HepG2 (cell line): ENCODE data around the gene FGFR2. TPM values are rescaled to one million over a fixed set of nuclear protein-coding genes. Genes with fewer than 3 reads are reported as not detected.

Experiments
- ATAC-seq: fragments of 200-7000 bp; cut with Tn5 transposase; 3 replicates; pipeline ENCODE4 v1.9.1; 2020; ENCODE audit warnings: mild to moderate bottlenecking, moderate library complexity
- BruUV-seq: library from RNA; stranded (reverse); fragments of 400-500 nt; replicated peaks from 2 replicates; lab custom pipeline; 2021; lab: Mats Ljungman, UMichigan
- CTCF ChIA-PET: fragments of 300-600 bp; formaldehyde crosslinking; extraction: SDS; loops from one replicate; lab custom pipeline; 2021; ENCODE audit warnings: low total read pairs, inconsistent platforms, low intra/inter-chr PET ratio; lab: Yijun Ruan, JAX
- POLR2A ChIA-PET: fragments of 350-600 bp; sonication (Branson Sonifier 250); formaldehyde crosslinking; loops from one replicate; lab custom pipeline; 2020; ENCODE audit warnings: antibody characterized with exemption, inconsistent platforms; lab: Yijun Ruan, JAX
- DNase-seq: peaks from one replicate; pipeline ENCODE4 v3.0.0-alpha.2; 2015; ENCODE audit warnings: low spot score
- FAIRE-seq: peaks from 3 replicates; lab custom pipeline; 2011; peaks lifted over from hg19 to GRCh38; lab: Jason Lieb, UNC
- H2AFZ ChIP-seq: one replicate; pipeline ENCODE4 v1.6.1; 2011; ENCODE audit warnings: low read length, inconsistent platforms
- H3K27ac ChIP-seq: fragments of 300-600 bp; 3 replicates; pipeline ENCODE4 v1.8.0; 2011; ENCODE audit warnings: mixed run types, mild to moderate bottlenecking, mixed read lengths, low read length, inconsistent platforms; ENCODE audit not compliant: insufficient read depth; ENCODE audit errors: extremely low read length
- H3K27me3 ChIP-seq, 2 experiments: fragments of 200-600 bp in 1 of 2; 2 replicates in 1 of 2; 3 replicates in 1 of 2; pipeline versions ENCODE4 v1.6.0 to v1.8.0; 2011; ENCODE audit warnings: low read length in 2 of 2, mild to moderate bottlenecking in 2 of 2, moderate library complexity in 2 of 2, inconsistent platforms in 1 of 2; ENCODE audit not compliant: insufficient read depth in 2 of 2, control insufficient read depth in 1 of 2
- H3K36me3 ChIP-seq, 2 experiments: fragments of 200-600 bp in 1 of 2; replicated peaks in 1 of 2; 2 replicates in 1 of 2; 3 replicates in 1 of 2; pipeline versions ENCODE4 v1.5.1 to v1.8.0; 2011; ENCODE audit warnings: low read length in 2 of 2, inconsistent platforms in 1 of 2; ENCODE audit not compliant: insufficient read depth in 2 of 2, control insufficient read depth in 1 of 2
- H3K4me1 ChIP-seq: 2 replicates; pipeline ENCODE4 v1.5.1; 2012; ENCODE audit warnings: low read length, inconsistent platforms; ENCODE audit not compliant: insufficient read depth
- H3K4me2 ChIP-seq: 2 replicates; pipeline ENCODE4 v1.6.0; 2011; ENCODE audit warnings: low read depth, low read length, inconsistent platforms
- H3K4me3 ChIP-seq, 3 experiments: fragments of 200-600 bp in 1 of 3; sonication (generic), shearing (Covaris generic) in 1 of 3; replicated peaks in 1 of 3; 2 replicates each; pipeline ENCODE4 v1.5.1; 2011 to 2016; ENCODE audit warnings: low read length in 3 of 3, inconsistent platforms in 2 of 3, low read depth in 2 of 3, mild to moderate bottlenecking in 2 of 3, control low read depth in 1 of 3, mixed read lengths in 1 of 3; ENCODE audit not compliant: insufficient read depth in 1 of 3
- H3K79me2 ChIP-seq: one replicate; pipeline ENCODE4 v1.6.1; 2011; ENCODE audit warnings: low read length, inconsistent platforms; ENCODE audit not compliant: insufficient read depth
- H3K9ac ChIP-seq: 2 replicates; pipeline ENCODE4 v1.6.0; 2011; ENCODE audit warnings: mild to moderate bottlenecking, low read depth, low read length, inconsistent platforms; ENCODE audit not compliant: insufficient read depth
- H3K9me3 ChIP-seq: 2 replicates; pipeline ENCODE4 v1.5.1; 2012; ENCODE audit warnings: mild to moderate bottlenecking, low read length
- H4K20me1 ChIP-seq: 2 replicates; pipeline ENCODE4 v1.6.0; 2011; ENCODE audit warnings: inconsistent platforms, mild to moderate bottlenecking, low read length, moderate library complexity; ENCODE audit not compliant: insufficient read depth
- AHR ChIP-seq: IDR thresholded peaks from 2 replicates; pipeline ENCODE4 v1.6.1; 2018; ENCODE audit warnings: missing genetic modification reagents, missing compliant biosample characterization
- CAMTA2 ChIP-seq: sonication (generic); formaldehyde crosslinking; IDR thresholded peaks from 2 replicates; pipeline ENCODE4 v1.4.0; 2020; ENCODE audit warnings: mild to moderate bottlenecking, missing genetic modification reagents, borderline replicate concordance
- CEBPB ChIP-seq: IDR thresholded peaks from 2 replicates; pipeline ENCODE4 v1.6.1; 2011; ENCODE audit warnings: low read depth, low read length, improper control_type of control experiment, borderline replicate concordance
- PAX8 ChIP-seq: sonication (generic); formaldehyde crosslinking; IDR thresholded peaks from 2 replicates; pipeline ENCODE4 v1.8.0; 2022; ENCODE audit warnings: mild to moderate bottlenecking, missing genetic modification reagents, borderline replicate concordance
- PRPF4 ChIP-seq: fragments of 200-400 bp; formaldehyde crosslinking; IDR thresholded peaks from 2 replicates; pipeline ENCODE4 v1.6.1; 2016; ENCODE audit warnings: low read length, low read depth; ENCODE audit not compliant: poor library complexity, severe bottlenecking
- REST ChIP-seq, 2 experiments: IDR thresholded peaks; 2 replicates each; pipeline ENCODE4 v1.6.1; 2011 to 2012; ENCODE audit warnings: low read length in 2 of 2, borderline replicate concordance in 1 of 2, low read depth in 1 of 2, mild to moderate bottlenecking in 1 of 2, moderate library complexity in 1 of 2
- ZNF546 ChIP-seq: sonication (generic); formaldehyde crosslinking; conservative IDR thresholded peaks from 2 replicates; pipeline ENCODE4 v1.8.1; 2023; ENCODE audit warnings: mild to moderate bottlenecking, missing genetic modification reagents
- ZSCAN9 ChIP-seq: IDR thresholded peaks from 2 replicates; pipeline ENCODE4 v1.6.1; 2016; ENCODE audit warnings: borderline replicate concordance
- WGBS: methylation state at CpG from one replicate; pipeline ENCODE4 v1.1.6; 2017; ENCODE audit warnings: low lambda C conversion rate; 5-methylcytosine and 5-hydroxymethylcytosine counted together
- in situ Hi-C: cut with HindIII; loops from 2 replicates; pipeline ENCODE4 v1.10.0; 2017; ENCODE audit warnings: low pct_unique_long_range_greater_than_20kb; ENCODE audit not compliant: extremely low pct_ligation_motif_present
- intact Hi-C: fragments of 100-400 bp; cut with micrococcal nuclease; formaldehyde crosslinking; loops from one replicate; pipeline ENCODE4 v1.10.0; 2022; ENCODE audit not compliant: unreplicated experiment
- polyA plus RNA-seq, 8 experiments: library from polyadenylated mRNA; depleted of rRNA in 3 of 8; stranded (reverse) in 7 of 8; unstranded in 1 of 8; fragments of >200 nt; fragmentation: Illumina TruSeq in 4 of 8; extraction: Trizol in 4 of 8; gene quantifications; 2 replicates each; pipeline versions ENCODE4 v1.2.1 to v1.2.3, GENCODE V29; 2011 to 2016; ENCODE audit warnings: low read depth in 4 of 8, missing spikeins in 1 of 8, mixed read lengths in 1 of 8; ENCODE audit not compliant: insufficient read depth in 1 of 8
- total RNA-seq, 5 experiments: library from RNA; depleted of rRNA; stranded (reverse); fragments of >200 nt; fragmentation: Illumina TruSeq; extraction: Trizol; gene quantifications; 2 replicates each; pipeline ENCODE4 v1.2.3, GENCODE V29; 2016; ENCODE audit warnings: low read depth in 1 of 5
- TF ChIP-seq, protein P1 (sequence below): sonication (generic); formaldehyde crosslinking; IDR thresholded peaks from 2 replicates; pipeline ENCODE4 v1.5.1; 2020; ENCODE audit warnings: missing genetic modification reagents, mild to moderate bottlenecking, borderline replicate concordance

Gene FGFR2
- total and polyA plus RNA-seq, 2 of the 13 experiments (the other 11 are each of a cell fraction or from before 2014, with no cell fraction given) = 1.6 to 2.6 TPM

- no peak overlapping the region for H3K27ac ChIP-seq
- H3K9me3 ChIP-seq = no peaks in the 10 kb centered on the region
- no peaks in the 10 kb centered on the region for H3K4me1 ChIP-seq
- ChIA-PET CTCF (no interaction called here), POLR2A (no interaction called here)
- H3K4me2 ChIP-seq = no peak overlapping the region
- TF ChIP-seq PRPF4 (no peak), PAX8 (no peak), CEBPB (no peak), ZNF546 (no peak), AHR (CRISPR knock-in tag) (no peak), ZSCAN9 (CRISPR knock-in tag) (no peak), REST (IDR thresholded peaks at IDR 0.05; ENCODE audit: borderline replicate concordance in 1 of 2, low read depth in 1 of 2, low read length in 2 of 2) (no peak), CAMTA2 (no peak)
- TF ChIP-seq, protein P1, sequence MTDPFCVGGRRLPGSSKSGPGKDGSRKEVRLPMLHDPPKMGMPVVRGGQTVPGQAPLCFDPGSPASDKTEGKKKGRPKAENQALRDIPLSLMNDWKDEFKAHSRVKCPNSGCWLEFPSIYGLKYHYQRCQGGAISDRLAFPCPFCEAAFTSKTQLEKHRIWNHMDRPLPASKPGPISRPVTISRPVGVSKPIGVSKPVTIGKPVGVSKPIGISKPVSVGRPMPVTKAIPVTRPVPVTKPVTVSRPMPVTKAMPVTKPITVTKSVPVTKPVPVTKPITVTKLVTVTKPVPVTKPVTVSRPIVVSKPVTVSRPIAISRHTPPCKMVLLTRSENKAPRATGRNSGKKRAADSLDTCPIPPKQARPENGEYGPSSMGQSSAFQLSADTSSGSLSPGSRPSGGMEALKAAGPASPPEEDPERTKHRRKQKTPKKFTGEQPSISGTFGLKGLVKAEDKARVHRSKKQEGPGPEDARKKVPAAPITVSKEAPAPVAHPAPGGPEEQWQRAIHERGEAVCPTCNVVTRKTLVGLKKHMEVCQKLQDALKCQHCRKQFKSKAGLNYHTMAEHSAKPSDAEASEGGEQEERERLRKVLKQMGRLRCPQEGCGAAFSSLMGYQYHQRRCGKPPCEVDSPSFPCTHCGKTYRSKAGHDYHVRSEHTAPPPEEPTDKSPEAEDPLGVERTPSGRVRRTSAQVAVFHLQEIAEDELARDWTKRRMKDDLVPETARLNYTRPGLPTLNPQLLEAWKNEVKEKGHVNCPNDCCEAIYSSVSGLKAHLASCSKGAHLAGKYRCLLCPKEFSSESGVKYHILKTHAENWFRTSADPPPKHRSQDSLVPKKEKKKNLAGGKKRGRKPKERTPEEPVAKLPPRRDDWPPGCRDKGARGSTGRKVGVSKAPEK (CRISPR knock-in tag) = no peak
- intact Hi-C loops = no loop called here
- no peak for ATAC-seq
- H3K79me2 ChIP-seq = no peaks in the 10 kb centered on the region
- no peak overlapping the region for H2AFZ ChIP-seq
- H3K27me3 ChIP-seq = peaks cover 1 to 41% of the 10 kb centered on the region in 2 experiments; a peak in 2 of 5 replicates
- in situ Hi-C loops = no loop called here
- no TSS peak for BruUV-seq
- WGBS = 45% methylated on average over 15 of the region's 17 CpGs
- no peak for DNase-seq
- H3K36me3 ChIP-seq = no peaks in the 10 kb centered on the region
- no peaks in the 10 kb centered on the region for H4K20me1 ChIP-seq
- FAIRE-seq = no peak
- no peak overlapping the region for H3K9ac ChIP-seq
- H3K4me3 ChIP-seq = no peak overlapping the region
Measured at GRCh38 chr10:121459622-121460453, 138.4 kb downstream of the FGFR2 start.
